ENCODE data around the gene SRD5A1. TPM values are rescaled to one million over a fixed set of nuclear protein-coding genes. Genes with fewer than 3 reads are reported as not detected.
A peak's percentile ranks its signal among the peaks of the same experiment; 100 is the strongest.

SRD5A1 gene
- total RNA-seq, 1 donor from 2014 or later = 47.2 TPM

DNA sequence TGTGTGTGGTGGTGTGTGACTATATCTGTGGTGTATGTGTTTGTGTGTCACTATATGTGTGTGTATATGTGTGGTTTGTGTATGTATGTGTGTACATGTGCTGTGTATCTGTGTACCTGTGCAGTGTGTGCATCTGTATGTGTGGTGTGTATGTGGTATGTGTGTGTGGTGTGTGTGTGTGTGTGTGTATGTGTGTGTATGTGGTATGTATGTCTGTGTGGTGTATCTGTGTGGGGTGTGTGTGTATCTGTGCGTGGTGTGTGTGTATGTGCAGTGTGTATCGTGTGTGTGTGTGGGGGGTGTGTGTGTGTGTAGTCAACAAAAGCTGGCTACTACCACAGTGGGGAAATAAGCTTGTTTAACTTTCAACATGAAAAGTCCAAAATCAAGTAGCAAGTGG lies 48.4 kb downstream of the SRD5A1 start:
- peaks cover 5% of the 10 kb centered on the region for H3K27me3 Mint-ChIP-seq (ENCODE audit: unreplicated experiment)
- no peak overlapping the region for H3K4me3 Mint-ChIP-seq (ENCODE audit: unreplicated experiment)
- no peak overlapping the region for H3K27ac Mint-ChIP-seq (ENCODE audit: unreplicated experiment)
- peaks cover 5% of the 10 kb centered on the region for H3K36me3 Mint-ChIP-seq (ENCODE audit: unreplicated experiment)
- peaks cover 5% of the 10 kb centered on the region for H3K9me3 Mint-ChIP-seq (ENCODE audit: unreplicated experiment)
- DNase-seq = no peak
- peaks cover 2% of the 10 kb centered on the region for H3K4me1 Mint-ChIP-seq (ENCODE audit: low read depth, unreplicated experiment)
- TF ChIP-seq, protein P1, sequence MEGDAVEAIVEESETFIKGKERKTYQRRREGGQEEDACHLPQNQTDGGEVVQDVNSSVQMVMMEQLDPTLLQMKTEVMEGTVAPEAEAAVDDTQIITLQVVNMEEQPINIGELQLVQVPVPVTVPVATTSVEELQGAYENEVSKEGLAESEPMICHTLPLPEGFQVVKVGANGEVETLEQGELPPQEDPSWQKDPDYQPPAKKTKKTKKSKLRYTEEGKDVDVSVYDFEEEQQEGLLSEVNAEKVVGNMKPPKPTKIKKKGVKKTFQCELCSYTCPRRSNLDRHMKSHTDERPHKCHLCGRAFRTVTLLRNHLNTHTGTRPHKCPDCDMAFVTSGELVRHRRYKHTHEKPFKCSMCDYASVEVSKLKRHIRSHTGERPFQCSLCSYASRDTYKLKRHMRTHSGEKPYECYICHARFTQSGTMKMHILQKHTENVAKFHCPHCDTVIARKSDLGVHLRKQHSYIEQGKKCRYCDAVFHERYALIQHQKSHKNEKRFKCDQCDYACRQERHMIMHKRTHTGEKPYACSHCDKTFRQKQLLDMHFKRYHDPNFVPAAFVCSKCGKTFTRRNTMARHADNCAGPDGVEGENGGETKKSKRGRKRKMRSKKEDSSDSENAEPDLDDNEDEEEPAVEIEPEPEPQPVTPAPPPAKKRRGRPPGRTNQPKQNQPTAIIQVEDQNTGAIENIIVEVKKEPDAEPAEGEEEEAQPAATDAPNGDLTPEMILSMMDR (IDR thresholded peaks at IDR 0.05; ENCODE audit: partially characterized antibody, unreplicated experiment) = no peak

DNA sequence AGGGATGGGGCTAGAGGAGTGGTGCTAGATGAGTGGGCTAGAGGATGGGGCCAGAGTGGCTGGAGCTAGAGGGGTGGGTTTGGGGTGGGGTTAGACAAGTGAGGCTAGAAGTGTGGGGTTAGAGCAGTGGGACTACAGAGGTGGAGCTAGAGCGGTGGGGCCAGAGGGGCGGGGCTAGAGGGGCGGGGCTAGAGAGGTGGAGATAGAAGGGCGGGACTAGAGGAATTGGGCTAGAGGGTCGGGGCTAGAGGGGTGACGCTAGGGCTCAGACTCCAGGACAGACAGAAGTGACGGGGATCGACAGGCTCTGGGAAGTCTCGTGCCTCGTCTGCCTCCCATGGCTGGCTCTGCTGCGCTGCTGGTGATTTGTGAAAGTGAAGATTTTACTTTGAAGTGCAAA lies 49.0 kb downstream of the SRD5A1 start:
- Mint-ChIP-seq H3K36me3 (ENCODE audit: unreplicated experiment) (peaks cover 5% of the 10 kb centered on the region), H3K9me3 (ENCODE audit: unreplicated experiment) (peaks cover 5% of the 10 kb centered on the region), H3K4me3 (ENCODE audit: unreplicated experiment) (no peak overlapping the region), H3K27ac (ENCODE audit: unreplicated experiment) (no peak overlapping the region), H3K4me1 (ENCODE audit: low read depth, unreplicated experiment) (peaks cover 2% of the 10 kb centered on the region), H3K27me3 (ENCODE audit: unreplicated experiment) (peaks cover 5% of the 10 kb centered on the region)
- TF ChIP-seq, protein P1 (IDR thresholded peaks at IDR 0.05; ENCODE audit: partially characterized antibody, unreplicated experiment) = no peak
- no peak for DNase-seq

DNA sequence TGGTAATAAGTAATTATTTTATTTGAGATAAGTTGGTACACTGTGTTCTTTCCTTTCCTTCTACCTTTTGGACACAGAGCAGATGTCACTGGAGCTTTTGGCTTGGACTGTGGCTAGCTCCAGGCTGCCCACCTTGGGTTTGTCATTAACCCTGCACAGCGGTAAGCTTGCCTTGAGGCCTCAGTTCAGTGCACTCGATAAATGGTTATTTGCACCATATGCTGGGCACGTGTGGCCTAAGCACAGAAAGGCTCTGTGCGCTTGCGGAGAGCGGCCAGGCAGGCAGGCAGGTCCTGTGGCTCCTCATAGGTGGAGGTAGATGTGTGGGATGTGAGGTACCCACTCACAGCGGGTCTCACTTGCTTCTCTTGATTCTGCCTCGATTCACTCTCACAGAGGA lies 50.0 kb downstream of the SRD5A1 start:
- no peak overlapping the region for H3K27ac Mint-ChIP-seq (ENCODE audit: unreplicated experiment)
- H3K9me3 Mint-ChIP-seq (ENCODE audit: unreplicated experiment) = peaks cover 5% of the 10 kb centered on the region
- H3K27me3 Mint-ChIP-seq (ENCODE audit: unreplicated experiment) = peaks cover 8% of the 10 kb centered on the region

DNA sequence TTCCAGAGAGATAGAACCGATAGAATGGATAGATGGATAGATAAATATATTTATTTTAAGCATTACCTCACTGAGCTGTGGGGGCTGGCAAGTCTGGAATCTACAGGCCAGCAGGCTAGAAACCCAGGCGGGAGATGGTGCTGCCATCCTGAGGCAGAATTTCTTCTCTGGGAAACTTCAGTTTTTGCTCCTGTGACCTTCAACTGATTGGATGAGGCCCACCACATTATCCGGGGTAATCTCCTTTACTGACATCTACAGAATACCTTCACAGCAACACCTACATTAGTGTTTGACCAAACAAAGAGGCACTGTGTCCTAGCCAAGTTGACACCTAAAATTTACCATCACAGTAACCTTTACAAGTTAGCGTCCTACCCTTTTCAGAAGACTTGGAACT lies 50.8 kb downstream of the SRD5A1 start:
- TF ChIP-seq, protein P1 (IDR thresholded peaks at IDR 0.05; ENCODE audit: partially characterized antibody, unreplicated experiment) = no peak
- peaks cover 5% of the 10 kb centered on the region for H3K36me3 Mint-ChIP-seq (ENCODE audit: unreplicated experiment)

More for the DNA sequence above, 50.0 kb downstream of the SRD5A1 start:
- Mint-ChIP-seq H3K36me3 (ENCODE audit: unreplicated experiment) (peaks cover 5% of the 10 kb centered on the region), H3K4me3 (ENCODE audit: unreplicated experiment) (no peak overlapping the region), H3K4me1 (ENCODE audit: low read depth, unreplicated experiment) (peaks cover 5% of the 10 kb centered on the region)
- DNase-seq = no peak
- TF ChIP-seq, protein P1 (IDR thresholded peaks at IDR 0.05; ENCODE audit: partially characterized antibody, unreplicated experiment) = no peak

DNA sequence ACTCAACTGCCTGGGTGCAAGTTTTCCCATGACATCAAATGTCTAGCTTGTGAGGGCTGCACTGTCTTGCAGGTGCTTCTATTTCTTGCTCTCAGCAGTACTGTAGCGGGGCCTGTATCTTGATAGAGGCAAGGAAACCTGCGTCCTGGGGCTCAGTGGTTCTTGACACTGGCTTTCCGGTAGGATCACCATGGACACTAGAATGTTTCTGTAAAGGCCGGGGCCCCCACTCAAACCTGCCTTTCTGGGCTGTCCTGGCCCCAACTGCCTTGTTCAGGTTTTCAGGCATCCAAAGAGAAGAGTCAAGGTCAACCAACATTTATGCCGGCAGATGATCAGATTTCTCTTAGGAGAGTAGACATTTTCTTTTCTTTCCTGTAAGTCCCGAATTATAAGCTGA lies 53.3 kb downstream of the SRD5A1 start:
- Mint-ChIP-seq H3K27me3 (ENCODE audit: unreplicated experiment) (peaks cover 6% of the 10 kb centered on the region), H3K36me3 (ENCODE audit: unreplicated experiment) (peaks cover 4% of the 10 kb centered on the region), H3K4me1 (ENCODE audit: low read depth, unreplicated experiment) (peaks cover 5% of the 10 kb centered on the region), H3K4me3 (ENCODE audit: unreplicated experiment) (peak overlapping the region; percentile 34), H3K27ac (ENCODE audit: unreplicated experiment) (no peak overlapping the region), H3K9me3 (ENCODE audit: unreplicated experiment) (no peaks in the 10 kb centered on the region)
- DNase-seq = no peak
- TF ChIP-seq, protein P1 (IDR thresholded peaks at IDR 0.05; ENCODE audit: partially characterized antibody, unreplicated experiment) = no peak

More for the DNA sequence above, 50.8 kb downstream of the SRD5A1 start:
- no peak for DNase-seq
- peaks cover 5% of the 10 kb centered on the region for H3K4me1 Mint-ChIP-seq (ENCODE audit: low read depth, unreplicated experiment)
- no peak overlapping the region for H3K27ac Mint-ChIP-seq (ENCODE audit: unreplicated experiment)
- no peak overlapping the region for H3K4me3 Mint-ChIP-seq (ENCODE audit: unreplicated experiment)
- peaks cover 5% of the 10 kb centered on the region for H3K9me3 Mint-ChIP-seq (ENCODE audit: unreplicated experiment)
- H3K27me3 Mint-ChIP-seq (ENCODE audit: unreplicated experiment) = peaks cover 8% of the 10 kb centered on the region
